AG20443 (cell line): ENCODE results near the gene IFNAR2.
"Not testable (repeated sequence)": the region's sequence is repeated elsewhere in the genome, so short reads cannot be mapped to it uniquely, and the experiment has no call there.

Source experiments
- DNase-seq: peaks from one replicate; pipeline ENCODE4 v3.0.0; 2012; ENCODE audit warnings: low spot score, mixed read lengths

IFNAR2 gene

DNA sequence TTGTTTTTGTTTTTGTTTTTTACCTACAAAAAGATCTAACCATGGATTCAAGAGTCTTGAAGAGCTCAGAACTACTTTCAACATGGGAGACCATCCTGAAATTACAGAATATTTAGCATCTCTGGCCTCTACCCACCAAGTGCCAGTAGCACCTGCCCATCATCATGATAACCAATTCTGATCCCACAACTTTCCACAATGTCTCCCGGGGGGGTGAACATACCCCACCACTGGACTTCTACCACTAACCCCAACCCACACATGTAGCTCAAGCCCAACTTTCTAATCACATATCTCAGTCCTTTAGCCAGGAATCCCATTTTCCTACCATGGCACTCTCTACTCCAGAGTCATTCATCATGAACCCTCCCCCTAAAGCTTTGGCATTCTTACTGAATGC, 15.7 kb upstream of the IFNAR2 start:
- no peak for DNase-seq

DNA sequence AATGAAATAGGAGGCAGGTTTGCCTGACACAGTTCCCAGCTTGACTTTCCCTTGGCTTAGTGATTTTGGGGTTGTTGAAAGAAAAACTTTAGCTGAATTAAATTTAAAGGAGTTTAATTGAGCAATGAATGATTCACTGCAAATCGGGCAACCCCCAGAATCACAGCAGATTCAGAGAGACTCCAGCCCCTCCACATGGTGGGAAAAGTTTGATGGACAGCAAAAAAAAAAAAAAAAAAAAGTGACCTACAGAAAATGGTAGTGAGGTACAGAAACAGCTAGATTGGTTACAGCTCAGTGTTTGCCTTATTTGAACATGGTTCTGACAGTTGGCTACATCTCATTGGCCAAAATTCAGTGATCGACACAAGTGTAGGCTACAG, 12.6 kb upstream of the IFNAR2 start:
- DNase-seq, result no peak

DNA sequence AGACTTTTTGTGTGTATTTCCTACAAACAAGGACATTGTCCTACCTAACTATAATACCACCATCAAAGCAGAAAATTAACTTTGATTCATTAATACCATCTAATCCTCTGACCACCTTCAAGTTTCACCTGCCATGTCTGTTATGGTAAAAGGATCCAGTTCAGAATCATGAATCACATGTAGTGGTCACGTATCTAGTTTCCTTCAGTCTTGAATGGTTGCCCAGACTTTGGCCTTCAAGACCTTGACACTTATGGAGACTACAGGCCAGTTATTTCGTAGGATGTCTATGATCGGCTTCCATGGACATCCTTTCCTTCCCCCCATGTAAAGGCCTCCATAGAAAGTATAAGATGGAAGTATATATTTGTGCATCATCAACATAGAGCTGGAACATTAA, 10.4 kb upstream of the IFNAR2 start:
- no peak for DNase-seq

DNA sequence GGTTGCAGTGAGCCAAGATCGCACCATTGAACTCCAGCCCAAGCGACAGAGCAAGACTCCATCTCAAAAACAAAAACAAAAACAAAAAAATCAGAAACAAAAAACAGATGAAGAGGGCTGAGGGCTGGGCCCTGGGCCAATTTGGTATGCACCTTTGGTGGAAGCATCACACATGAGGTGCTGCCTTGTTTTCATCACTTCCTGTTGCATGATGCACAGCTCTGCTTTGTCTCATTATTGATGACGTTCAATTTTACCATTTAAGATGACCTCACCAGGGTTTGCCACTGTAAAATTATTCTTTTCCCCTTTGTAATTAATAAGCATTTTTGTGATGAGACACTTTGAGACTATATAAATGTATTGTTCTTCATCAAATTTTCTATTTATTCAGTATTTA, 9.8 kb upstream of the IFNAR2 start:
- no peak for DNase-seq

DNA sequence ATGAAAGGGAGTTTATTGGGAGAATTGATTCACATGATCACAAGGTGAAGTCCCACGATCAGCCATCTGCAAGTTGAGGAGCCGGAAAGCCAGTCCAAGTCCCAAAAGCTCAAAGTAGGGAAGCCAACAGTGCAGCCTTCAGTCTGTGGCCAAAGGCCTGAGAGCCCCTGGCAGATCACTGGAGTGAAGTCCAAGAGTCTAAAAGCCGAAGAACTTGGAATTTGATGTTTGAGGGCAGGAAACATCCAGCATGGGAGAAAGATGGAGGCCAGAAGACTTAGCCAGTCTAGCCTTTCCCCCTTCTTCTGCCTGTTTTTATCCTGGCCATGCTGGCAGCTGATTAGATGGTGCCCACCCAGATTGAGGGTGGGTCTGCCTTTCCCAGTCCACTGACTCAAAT, 4.4 kb upstream of the IFNAR2 start:
- not testable (repeated sequence) for DNase-seq

DNA sequence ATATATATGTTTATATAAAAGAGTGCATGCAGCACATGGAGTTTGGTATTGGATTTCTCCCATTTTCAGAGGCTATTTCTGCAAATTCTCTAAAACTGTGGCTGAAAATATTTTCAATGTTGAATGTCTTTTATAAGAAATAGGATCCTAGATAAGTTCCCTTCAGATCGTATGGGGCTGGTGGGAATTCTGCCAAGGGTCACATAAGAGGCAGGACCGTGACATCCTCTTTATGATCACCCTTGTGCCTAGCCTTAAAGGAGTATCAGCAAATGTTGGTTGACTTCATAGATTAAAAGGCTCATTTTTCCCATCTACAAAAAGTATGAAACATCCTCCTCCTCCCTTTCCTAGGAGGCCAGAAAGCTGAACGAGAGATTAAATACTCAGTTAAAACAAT, 1.3 kb upstream of the IFNAR2 start:
- no peak for DNase-seq

DNA sequence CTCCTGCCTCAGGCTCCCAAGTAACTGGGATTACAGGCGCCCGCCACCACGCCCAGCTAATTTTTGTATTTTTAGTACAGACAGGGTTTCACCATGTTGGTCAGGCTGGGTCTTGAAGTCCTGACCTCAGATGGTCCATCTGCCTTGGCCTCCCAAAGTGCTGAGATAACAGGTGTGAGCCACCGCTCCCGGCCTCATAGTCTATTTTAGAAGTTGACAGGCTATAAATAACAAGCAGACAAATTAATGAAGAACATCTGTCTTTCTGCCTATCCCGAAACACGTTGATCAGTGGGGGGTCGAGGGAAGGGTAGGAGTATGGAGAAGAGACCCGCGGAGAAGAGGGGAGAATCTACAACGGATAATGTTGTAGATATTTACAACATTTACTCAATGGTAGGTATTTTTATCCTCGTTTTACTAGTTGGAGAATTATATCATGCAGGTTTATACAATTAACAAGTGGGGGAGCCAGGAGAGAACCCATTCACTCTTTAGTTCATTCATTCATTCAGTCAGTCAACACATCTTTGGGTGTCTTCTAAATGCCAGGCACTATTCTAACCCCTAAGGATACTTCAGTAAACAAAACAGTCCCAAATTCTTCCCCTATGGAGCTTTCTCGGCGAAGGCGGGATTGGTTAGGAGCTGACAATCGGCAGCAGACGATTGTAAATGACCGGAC, 497 bp upstream of the IFNAR2 start:
- no peak for DNase-seq

DNA sequence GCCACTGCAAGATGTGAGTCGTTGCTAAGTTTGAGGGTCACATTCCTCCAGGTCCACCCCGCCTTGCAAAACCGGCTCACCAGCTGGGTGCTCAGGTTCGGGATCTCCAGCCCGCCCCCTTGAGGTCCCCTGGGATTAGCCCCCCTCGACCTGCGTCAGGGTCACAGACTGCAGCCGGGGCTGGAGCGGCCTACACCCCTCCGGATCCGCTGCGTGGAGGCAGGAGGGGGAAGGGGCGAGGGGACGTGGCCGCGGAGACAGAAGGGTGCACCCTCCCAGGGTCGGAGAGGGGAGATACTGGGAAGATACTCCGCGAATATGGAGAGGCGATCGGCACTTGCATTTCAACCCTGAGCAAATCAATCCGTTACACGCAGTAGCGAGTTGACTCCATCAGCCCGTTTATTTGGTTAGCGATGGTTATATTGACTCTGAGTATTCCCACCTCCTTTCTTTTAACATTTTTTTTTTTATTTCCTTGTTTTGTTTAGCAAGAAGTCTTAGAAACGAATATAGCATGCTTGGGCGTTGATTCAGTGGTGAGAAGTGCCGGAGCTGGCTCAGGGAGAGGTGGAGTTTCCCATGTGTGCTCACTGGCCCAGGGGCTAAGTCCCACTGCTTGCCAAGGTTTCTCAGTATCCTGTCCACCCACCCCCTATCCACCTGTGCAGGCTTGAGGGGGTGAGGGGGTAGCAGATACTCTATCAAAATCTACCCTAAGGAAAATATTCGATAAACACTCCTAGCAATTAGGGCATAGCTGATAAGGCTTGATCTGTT, 997 bp downstream of the IFNAR2 start:
- peak; percentile 72 for DNase-seq

DNA sequence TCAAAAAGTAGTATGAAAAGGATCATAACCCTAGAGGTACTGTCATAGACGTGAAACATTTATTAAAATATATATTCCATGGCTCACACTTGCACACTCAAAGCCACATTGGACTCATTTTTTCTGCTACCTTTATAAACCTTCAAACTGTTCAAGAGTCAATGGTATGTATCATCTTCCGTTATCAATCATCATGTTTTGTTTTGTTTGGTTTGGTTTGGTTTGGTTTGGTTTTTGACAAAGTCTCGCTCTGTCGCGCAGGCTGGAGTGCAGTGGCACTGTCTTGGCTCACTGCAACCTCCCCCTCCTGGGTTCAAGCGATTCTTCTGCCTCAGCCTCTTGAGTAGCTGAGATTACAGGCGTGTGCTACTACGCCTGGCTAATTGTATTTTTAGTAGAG, 1.8 kb downstream of the IFNAR2 start:
- DNase-seq, result no peak

DNA sequence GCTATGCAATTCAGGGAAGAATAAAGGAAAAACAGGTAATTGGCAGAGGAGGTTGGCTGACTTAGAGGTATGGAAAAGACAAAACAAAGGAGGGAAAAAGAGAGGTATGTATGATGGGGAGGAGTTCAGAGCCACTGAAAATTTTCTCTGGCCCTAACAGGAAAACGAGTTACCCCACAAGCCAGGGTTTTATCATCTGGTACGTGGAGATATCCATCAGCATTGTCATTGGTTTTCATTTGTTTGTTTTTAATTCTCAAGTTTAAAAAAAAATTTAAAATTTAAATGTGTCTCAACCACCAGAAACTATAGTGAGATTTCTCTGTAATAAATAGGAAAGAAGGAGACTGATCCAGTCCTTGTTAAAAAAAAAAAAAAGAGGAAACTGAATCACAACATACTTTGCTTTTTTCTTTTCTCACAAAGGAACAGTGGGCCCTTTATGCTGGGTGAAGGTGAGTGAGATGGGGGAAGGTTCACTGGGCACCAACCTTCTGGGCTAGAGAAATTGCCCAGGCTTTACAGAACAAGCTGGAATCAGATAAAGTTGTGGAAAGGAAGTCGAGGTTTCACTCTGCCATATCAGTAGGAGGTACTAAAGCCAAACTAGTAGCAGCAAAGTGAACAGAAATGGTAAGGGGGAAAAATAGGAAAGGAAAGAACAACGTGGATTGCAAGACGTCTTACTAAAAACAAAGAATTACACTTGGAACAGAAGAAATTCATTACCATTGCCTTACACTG, 2.7 kb downstream of the IFNAR2 start:
- no peak for DNase-seq

DNA sequence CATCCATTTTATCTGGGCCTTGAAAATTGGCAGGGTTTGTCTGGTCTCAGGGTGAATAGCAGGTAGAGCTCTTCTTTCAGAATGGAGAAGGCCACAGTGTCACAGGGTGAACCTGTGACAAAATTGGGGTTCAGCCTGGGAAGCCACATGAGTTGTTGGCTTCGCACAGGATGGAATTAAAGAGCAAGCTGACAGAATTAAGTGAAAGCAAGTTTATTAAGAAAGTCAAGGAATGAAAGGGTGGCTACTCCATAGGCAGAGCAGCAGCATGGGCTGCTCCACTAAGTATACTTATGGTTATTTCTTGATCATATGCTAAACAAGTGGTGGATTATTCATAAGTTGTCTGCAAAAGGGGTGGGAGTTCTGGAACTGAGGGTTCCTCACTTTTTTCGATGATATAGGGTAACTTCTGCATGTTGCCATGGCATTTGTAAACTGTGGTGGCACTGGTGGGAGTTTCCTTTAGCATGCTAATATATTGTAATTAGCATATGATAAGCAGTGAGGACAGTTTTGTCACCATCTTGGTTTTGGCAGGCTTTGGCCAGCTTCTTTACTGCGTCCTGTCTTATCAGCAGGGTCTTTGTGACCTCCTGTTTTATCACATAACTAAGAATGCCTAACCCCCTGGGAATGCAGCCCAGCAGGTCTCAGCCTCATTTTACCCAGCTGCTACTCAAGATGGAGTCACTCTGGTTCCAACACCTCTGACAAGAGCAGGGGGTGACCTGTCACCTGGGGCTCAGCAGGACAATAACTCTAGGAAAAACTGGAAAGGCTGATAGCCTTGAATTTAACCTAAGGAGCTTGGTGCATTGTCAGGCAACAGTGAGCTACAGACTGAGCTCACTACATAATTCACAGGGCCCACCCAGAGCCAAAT, 5.1 kb downstream of the IFNAR2 start:
- DNase-seq, result no peak

DNA sequence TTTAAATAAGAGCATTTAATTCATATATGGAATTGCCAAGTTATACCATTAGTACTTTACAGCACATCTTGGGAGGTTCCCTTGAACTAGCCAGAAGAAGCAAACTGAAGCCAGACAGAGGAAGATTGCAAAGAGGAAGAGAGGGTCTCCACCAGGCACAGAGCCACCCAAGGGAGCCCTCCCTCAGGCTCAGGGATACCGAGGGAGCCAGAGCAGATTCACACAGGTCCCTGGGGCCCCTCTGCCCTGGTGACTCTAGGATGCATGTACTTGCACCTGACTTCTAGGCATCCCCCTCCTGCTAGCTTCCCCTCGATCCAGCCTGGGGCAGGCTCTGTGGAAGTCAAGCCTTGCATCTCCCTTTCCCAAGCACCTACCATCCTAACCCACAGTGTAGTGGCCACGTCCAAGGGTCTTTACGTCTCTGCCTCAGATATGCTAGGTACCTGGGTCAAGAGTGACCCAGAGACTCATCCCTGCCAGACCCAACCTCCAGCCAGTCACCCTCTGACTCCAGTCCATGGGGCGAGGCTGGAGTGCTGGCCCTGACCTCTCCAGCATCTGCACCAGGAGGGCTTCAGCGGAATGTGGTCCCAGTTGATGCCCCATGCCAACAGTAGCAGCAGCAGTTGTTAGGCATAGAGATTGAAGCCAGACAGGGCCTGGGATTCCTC, 6.4 kb downstream of the IFNAR2 start:
- DNase-seq, result no peak

DNA sequence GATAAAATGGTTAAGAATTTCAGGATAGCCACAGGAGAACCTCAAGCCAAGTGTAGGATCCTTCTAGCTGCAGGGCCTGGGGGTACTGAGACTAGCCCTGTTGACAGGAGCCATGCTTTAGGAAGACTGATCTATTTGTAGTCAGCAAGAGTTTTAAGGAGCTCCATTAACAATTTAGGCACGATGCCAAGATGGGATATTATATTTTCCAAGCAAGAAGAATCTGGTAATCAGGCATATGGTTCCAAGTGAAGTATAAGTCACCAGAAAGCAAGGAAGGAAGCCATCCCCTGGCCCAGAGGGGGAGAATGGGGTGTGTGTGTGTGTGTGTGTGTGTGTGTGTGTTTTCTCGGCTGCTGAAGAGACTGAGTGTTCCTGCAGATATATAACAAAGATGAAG, 7.0 kb downstream of the IFNAR2 start:
- DNase-seq, result no peak

DNA sequence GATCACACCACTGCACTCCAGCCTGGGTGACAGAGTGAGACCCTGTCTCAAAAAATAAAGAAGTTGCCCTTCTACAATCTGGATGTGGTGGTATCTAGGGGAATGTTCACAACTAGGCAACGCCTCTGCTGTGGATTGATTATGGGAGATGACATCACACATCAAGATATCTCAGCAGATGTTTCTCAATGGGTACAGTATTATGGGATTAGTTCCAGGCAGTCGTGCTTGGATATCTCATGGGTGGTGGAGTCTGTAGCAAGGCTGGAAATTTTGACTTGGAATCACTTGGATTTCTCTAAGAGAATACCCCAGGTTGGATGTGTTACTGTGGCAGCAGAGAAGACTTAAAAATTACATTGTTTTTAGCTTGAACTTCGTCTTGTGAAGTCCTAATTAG, 7.7 kb downstream of the IFNAR2 start:
- no peak for DNase-seq

DNA sequence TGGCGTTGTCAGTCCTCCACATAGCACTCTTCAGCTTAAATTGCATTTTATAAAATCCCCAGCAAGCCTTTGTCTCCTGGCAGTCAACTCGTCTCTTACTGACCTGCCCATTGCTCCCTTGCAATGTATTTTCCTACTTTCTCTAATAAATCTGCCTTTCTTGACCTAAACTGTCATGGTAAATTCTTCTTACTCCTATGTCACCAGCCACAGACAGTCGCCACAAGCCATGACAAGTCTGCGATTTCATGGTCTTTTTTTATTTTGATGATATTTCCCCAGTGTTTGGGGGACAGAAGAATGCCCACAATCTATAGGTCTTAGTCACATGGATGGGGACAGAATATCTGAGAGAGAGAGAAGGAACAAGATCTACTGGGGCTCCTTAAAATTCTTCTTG, 8.4 kb downstream of the IFNAR2 start:
- no peak for DNase-seq

DNA sequence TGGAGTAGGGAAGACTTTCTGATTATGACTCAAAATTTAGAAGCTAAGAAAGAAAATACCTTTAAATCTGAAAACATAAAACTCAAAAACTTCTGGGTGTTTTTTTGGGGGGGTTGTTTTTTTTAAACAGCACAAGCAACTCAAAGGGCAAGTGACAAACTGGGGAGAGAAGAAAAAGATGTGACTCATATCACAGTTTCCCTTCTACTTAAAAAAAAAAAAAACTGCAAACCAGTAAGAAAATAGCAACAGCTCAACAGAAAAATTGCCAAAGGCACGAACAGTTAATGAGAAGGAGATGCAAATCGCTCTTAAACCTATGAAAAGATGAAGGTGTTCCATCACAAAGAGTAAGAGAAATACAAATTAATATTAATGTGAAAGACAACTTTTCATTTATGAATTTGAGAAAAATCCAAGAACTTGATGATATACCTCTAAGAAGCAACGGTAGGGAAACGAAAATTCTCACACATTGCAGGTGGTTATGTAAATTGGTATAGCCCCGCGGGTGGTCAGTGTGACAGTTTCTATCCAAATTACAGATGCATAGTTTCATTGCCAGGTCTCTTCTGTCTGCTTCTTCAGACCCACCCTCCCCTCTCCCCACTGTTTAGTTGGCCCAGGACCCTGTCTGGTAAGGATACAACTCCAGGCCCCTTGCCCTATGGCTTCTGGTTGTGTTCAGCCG, 9.0 kb downstream of the IFNAR2 start:
- DNase-seq, result peak; percentile 22

DNA sequence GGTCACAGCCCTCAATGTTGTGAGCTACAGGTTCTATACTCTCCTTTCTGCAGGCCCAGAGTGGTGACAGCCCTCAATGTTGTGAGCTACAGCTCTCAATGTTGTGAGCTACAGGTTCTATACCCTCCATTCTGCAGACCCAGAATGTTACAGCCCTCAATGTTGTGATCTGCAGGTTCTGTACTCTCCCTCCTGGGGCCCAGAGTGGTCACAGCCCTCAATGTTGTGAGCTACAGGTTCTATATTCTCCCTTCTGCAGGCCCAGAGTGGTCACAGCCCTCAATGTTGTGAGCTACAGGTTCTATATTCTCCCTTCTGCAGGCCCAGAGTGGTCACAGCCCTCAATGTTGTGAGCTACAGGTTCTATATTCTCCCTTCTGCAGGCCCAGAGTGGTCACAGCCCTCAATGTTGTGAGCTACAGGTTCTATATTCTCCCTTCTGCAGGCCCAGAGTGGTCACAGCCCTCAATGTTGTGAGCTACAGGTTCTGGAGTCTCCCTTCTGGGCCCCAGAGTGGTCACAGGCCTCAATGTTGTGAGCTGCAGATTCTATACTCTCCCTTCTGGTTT, 9.9 kb downstream of the IFNAR2 start:
- not testable (repeated sequence) for DNase-seq

DNA sequence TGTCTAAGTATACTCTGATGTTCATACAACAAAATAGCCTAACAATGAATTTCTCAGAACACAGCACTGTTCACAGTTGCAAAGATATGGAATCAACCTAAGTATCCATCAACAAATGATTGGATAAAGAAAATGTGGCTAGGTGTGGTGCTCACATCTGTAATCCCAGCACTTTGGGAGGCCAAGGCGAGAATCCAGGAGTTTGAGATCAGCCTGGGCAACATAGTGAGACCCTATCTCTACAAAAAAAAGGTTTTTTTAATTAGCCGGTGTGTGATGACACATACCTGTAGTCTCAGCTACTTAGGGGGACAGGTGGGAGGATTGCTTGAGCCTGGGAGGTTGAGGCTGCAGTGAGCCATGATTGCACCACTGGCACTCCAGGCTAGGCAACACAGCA, 10.7 kb downstream of the IFNAR2 start:
- no peak for DNase-seq

DNA sequence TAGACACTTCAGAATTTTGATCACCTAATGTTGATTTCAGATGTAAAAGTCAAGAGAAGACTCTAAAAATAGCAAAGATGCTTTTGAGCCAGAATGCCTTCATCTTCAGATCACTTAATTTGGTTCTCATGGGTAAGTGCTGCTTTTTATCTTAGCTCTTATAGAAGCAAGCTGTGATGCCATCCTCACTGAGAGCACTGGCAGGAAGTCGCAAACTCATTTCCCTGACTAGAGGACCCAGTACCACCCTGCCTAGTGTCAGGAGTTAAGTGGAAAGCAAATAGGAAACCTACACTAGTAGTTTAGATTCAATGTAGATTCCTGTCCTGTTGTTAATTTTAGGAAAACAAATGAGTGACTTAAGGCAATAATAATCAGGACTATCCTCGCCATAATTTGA, 12.1 kb downstream of the IFNAR2 start:
- DNase-seq, result no peak

DNA sequence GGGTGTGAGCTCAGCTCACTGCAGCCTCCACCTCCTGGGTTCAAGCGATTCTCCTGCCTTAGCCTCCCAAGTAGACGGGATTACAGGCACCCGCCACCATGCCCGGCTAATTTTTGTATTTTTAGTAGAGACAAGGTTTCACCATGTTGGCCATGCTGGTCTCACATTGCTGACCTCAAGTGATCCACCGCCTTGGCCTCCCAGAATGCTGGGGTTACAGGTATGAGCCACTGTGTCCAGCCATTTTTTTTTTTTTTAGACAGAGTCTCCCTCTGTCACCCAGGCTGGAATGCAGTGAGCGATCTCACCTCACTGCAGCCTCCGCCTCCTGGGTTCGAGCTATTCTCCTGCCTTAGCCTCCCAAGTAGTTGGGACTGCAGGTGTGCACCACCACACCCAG, 13.1 kb downstream of the IFNAR2 start:
- DNase-seq, result not testable (repeated sequence)
